NCI-H510A treated with DMSO at 0.1 percent for 48 hours (cell line): ENCODE results near the gene UQCC2.

Experiments
- DNase-seq: peaks from one replicate; lab custom pipeline; 2025; lab: John Stamatoyannopoulos, UW

UQCC2 gene

GRCh38 chr6:33707771-33708170, 3.7 kb downstream of the UQCC2 start:
- DNase-seq = no peak

GRCh38 chr6:33705955-33706725, 5.4 kb downstream of the UQCC2 start:
- no peak for DNase-seq

GRCh38 chr6:33705268-33705885, 6.1 kb downstream of the UQCC2 start:
- DNase-seq = peak; percentile 27

- no peak for DNase-seq
Observed at GRCh38 chr6:33704215-33705066, 7.1 kb downstream of the UQCC2 start.

- peak; percentile 65 for DNase-seq
Observed at GRCh38 chr6:33702345-33702977, 9.0 kb downstream of the UQCC2 start.

DNA sequence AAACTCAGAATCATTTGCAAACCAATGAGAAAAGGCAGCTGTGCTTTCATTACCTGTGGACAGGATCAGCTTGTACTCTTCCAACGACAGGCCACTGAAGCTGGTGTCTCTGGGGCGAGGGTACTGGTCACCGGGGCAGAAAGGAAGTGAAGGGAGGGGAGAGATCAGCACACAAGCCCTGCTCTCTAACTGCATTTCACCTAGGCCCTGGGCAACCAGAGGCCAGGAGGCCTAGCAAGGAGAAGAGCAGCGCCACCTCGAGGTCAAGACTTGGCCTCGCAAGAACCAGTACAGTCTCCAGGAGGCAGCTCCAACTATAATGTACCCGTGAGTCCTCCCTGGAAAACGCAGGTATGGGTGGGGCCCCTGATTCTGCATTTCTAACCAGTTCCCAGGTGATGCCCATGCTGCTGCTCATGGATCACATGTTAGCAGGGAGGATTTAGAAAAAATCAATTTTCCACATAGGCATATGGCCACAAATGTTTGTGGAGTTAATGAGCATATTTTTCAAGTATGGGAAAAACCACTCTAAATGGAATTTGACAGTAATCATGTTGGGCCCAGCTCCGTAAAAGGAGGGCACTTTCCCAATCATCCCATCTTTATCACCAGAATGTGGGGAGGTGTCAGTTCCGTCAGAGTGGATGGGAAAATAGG, 11.0 kb downstream of the UQCC2 start:
- DNase-seq = peak; percentile 51

- DNase-seq = no peak
Observed at GRCh38 chr6:33699739-33700138, 11.8 kb downstream of the UQCC2 start.

GRCh38 chr6:33699131-33699530, 12.4 kb downstream of the UQCC2 start:
- DNase-seq = no peak

DNA sequence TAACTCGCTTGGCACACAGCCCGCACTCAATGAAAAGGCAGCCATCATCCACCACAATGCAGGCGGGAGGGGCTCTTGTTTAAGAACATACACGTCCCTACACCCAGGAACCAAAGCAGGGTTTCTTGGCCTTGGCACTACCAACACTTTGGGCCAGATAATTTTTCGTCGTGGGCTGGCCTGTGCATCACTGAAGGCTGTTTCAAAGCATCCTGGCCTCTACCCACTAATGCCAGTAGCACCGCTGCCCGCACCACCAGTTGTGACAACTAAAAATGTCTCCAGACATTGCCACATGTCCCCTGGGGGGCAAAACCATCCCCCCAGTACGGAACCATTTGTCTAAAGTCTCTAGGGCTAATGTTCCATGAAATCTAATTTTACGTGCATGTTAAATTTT, 13.0 kb downstream of the UQCC2 start:
- no peak for DNase-seq

DNA sequence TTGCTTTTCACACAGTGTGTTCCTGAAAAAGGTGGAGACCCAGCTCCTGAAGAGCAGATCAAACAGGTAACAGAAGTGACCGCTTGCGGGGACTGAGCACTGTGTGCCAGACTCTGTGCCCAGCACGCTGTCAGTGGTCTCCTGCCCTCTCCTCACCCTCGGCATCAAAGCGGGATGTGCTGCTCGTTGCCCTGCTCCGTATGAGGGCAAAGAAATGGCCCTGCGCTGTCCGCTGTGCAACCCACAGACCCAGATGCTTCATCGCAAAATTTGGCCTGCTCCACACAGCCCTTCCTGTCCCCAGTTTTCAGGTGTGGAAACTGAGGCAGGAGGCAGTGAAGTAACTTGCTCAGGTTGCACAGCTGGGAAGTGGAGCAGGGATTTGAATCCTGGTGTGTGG, 13.7 kb downstream of the UQCC2 start:
- DNase-seq = no peak

GRCh38 chr6:33696548-33697518, 14.7 kb downstream of the UQCC2 start:
- no peak for DNase-seq

GRCh38 chr6:33696076-33696475, 15.4 kb downstream of the UQCC2 start:
- DNase-seq = no peak

DNA sequence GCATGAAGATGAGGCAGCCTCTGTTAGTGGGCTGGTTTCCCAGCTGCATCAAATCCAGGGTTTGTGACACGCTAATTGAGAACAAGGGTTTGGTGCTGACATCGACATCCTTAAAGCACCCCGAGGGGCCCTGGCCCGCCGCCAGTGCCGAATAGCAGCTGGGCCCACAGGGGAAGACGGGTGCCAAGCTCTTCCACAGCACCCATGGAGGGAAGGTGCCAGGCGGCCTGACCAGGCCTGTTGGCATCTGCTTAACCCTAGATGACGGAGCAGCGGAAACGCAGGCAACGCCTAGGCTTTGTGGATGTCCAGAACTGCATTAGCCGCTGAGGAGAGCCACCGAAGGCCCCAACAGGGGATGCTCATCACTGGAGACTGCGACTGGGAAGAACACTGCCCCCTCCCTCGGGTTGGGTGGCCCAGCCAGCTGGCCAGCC, 16.0 kb downstream of the UQCC2 start:
- no peak for DNase-seq

DNA sequence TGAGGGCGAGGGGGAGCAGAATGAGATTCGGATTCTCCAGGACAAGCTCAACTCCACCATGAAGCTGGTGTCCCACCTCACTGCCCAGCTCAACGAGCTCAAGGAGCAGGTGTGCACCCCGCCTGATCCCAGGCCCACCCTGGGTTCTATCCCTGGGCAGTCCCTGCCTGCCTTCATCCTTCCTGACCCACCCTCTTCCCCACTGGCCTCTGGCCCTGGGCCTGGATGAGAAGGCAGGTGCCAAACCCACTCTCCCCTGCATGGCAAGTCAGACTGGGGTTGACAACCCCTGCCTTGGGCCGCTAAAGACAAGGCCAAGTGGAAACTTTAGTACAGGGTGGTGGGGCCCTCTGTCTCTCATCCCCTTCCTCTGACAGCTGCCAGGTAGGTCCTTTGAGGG, 16.5 kb downstream of the UQCC2 start:
- no peak for DNase-seq

GRCh38 chr6:33694401-33694931, 17.0 kb downstream of the UQCC2 start:
- no peak for DNase-seq

- no peak for DNase-seq
Observed at GRCh38 chr6:33693186-33694105, 18.1 kb downstream of the UQCC2 start.

DNA sequence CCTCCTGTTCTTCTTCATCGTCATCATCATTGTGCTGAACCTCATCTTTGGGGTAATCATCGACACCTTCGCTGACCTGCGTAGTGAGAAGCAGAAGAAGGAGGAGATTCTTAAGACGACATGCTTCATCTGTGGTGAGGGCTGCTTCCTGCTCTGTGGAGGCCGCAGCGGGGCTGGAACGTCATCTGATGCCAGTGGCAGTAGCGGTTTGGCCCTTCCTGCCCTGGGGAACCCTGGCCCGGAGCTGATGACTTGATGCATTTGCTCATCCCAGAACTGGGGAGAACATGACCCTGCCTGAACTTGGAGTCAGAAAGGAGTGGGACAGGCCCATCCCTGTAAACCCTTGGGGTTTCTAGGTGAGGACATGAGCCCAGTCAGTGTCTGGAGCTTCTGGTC, 18.7 kb downstream of the UQCC2 start:
- no peak for DNase-seq

DNA sequence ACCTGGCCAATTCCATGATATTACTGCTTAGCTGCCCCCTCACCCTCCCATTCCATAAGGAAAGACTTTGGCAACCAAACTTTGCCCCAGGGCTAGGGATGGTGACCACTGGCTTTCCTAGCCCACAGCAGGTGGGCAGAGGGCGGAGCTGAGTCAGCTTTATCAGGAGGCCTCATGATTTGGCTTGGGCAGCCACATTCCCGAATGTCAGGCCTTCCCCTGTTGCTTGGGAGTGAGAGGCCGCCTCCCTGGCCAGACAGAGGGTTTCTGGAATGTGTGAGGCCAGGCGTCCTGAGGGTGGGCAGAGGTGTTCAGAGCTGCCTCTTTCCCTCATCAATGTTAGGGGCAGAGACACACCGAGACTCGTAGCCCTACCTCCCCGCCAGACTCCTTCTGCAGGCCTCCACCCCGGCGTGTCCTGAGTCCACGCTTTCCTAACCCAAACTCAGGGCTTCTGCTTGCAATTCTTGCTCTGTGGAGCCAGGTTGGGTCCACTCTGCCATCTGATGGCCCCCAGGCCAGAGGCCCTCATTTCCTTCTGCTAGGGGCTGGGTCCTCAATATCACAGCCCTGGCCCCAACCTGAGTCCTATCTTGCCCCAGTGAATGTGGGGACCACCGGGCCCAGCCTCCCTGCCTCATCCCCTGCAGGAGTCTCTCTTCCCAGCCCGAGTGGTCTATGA, 19.3 kb downstream of the UQCC2 start:
- no peak for DNase-seq
